Measurements from ENCODE around the gene UCK1.
"Not testable (repeated sequence)": the region's sequence is repeated elsewhere in the genome, so short reads cannot be mapped to it uniquely, and the experiment has no call there.

Gene UCK1

DNA sequence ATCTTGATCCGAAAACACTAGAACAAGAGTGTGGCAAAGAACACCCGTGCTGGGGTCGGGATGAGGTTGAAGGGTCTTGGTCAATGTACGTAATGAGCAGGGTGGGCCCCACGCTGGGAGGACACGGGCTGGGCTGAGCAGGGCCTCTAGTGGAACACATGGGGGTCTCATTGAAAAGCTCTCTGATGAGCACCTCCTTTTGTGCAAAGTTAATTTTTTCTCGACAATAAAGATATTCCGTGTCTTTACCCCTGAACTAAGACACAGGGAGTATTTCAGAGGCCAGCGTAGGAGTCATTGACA lies 8.0 kb downstream of the UCK1 start:
- DNase-seq: no peak

DNA sequence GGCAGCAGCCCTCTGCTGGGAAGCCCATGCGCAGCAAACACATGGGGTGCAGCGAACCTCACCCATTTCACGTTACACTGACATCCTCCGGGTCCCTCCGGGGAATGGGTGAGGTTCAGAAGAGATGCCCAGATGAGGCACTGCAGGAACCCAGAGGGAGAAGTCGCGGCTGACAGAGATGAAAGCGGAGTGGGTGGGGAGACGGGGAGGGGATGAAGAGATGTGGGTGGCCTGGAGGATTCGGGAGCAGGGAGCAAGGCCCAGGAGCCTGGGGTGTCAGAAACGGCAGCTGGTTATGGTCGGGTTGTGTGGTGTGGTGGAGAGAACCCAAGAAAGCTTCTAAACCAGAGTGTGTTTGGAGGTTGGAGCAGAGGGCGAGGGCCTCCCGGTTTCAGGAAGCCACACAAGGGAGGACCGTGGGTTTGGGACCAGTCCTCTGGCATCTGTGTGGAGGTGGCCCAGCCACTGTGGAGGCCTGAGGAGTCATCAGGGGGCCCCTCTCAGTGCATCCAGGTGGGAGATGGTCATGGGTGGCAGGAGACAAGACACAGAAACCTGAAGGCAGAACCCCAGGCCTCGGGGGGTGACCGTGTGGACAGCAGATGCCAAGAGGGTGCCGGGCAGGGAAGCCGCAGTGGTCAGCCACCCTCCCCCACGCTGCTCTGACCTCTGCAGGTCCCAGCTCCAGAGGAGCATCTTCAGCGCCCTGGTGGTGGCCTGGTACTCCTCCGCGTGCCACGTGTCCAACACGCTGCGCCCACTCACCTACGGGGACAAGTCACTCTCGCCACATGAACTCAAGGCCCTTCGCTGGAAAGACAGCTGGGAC lies 8.6 kb downstream of the UCK1 start:
- DNase-seq: no peak

DNA sequence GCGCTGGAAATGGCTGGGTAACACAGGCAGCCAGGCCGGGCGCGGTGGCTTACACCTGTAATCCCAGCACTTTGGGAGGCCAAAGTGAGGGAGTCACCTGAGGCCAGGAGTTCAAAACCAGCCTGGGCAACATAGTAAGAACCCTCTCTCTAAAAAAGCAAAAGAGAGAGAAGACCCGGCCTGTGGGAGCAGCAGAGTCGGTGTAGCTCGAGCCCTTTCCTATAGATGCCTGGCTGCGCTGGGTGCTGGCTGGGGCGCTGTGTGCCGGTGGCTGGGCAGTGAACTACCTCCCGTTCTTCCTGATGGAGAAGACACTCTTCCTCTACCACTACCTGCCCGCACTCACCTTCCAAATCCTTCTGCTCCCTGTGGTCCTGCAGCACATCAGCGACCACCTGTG lies 9.2 kb downstream of the UCK1 start:
- DNase-seq: no peak

DNA sequence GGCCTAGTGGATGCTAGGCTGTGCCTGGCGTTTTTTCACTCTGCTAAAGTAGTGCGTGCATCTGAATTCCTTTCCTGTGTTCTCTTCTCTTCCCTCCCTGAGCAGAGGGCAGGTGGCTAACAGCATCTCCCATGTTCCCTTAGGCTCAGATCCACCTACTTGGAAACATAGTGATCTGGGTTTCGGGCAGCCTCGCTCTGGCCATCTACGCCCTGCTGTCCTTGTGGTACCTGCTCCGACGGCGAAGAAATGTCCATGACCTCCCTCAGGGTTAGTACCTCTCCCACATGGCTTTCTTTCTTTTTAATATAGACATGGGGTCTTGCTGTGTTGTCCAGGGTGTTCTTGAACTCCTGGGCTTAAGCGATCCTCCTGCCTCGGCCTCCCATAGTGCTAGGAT lies 9.9 kb downstream of the UCK1 start:
- DNase-seq: no peak

- DNase-seq: no peak
Observed at GRCh38 chr9:131520503-131520902, 10.6 kb downstream of the UCK1 start.

DNA sequence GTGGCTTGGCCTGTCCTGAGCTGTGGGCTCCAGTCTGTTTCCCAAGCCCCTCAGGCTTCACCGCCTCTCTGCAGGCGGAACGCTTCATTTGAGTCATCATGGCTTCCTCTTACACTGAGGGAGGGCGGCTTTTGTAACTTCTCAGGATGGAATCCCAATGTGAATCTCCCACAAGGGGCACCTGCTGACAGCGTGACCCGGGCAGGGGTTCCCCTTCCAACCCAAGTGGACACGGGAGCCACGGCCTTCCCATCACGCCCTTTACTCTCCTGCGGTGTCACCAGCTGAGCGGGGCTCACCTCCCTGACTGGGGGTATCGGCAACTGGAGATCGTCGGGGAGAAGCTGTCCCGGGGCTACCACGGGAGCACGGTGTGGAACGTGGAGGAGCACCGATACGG lies 12.5 kb downstream of the UCK1 start:
- DNase-seq: no peak

GRCh38 chr9:131517761-131518190 lies 13.3 kb downstream of the UCK1 start:
- DNase-seq: no peak

GRCh38 chr9:131516930-131517329 lies 14.1 kb downstream of the UCK1 start:
- DNase-seq: no peak

GRCh38 chr9:131516100-131516499 lies 15.0 kb downstream of the UCK1 start:
- DNase-seq: no peak

DNA sequence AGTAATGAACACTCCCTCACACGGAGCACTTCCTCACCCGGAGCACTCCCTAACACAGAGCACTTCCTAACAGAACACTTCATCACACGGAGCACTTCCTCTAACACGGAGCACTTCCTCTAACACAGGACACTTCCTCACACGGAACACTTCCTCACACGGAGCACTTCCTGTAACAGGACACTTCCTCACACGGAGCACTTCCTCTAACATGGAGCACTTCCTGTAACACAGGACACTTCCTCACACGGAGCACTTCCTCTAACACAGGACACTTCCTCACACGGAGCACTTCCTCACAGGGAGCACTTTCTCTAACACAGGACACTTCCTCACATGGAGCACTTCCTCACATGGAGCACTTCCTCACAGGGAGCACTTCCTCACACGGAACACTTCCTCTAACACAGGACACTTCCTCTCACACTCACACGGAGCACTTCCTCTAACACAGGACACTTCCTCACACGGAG lies 15.5 kb downstream of the UCK1 start:
- not testable (repeated sequence) for DNase-seq

DNA sequence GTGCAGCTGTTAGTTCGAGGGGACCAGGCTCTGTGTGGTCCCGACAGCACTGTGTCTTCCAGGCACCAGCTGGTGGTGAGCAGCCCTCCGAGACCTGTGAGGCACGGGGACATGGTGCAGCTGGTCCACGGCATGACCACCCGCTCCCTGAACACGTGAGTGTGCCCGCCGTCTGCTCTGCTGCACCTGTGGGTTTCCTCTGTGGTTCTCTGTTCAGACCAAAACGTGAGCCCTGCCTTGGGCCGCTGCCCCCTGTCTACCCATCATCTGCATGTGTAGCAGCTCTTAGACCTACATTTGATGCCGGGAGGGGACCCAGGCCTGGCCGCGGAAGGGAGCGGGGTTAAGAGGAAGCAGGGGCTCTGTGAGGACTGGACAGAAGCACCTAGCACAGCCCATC lies 17.9 kb downstream of the UCK1 start:
- DNase-seq: no peak

DNA sequence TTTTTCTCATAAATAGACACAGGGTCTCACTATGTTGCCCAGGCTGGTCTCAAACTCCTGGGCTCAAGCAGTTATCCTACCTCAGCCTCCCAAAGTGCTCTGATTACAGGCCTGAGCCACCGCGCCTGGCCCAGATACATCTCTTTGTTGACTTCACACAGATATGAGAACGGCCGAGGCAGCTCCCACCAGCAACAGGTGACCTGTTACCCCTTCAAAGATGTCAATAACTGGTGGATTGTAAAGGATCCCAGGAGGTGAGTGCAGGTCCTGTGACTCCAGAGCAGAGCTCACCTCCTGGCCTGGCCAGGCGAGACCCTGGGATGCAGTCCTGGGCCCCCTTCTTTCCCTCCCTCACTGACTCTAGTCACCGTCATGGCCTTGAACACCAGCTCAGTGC lies 19.2 kb downstream of the UCK1 start:
- no peak for DNase-seq

GRCh38 chr9:131511416-131511815 lies 19.6 kb downstream of the UCK1 start:
- DNase-seq: no peak

DNA sequence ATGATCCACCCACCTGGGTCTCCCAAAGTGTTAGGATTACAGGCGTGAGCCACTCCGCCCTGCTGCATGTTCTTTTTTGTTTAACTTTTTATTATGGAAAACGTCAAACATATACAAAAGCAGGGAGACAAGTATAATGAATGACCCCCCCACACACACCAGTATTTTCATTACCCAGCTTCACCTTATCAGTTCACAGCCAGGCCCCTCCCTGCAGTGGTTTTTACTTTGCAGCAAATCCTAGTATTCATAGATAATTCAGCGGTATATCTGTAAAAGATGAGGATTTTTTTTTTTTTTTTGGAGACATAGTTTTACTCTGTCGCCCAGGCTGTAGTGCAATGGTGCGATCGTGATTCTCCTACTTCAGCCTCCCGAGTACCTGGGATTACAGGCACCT lies 26.1 kb downstream of the UCK1 start:
- DNase-seq: no peak

DNA sequence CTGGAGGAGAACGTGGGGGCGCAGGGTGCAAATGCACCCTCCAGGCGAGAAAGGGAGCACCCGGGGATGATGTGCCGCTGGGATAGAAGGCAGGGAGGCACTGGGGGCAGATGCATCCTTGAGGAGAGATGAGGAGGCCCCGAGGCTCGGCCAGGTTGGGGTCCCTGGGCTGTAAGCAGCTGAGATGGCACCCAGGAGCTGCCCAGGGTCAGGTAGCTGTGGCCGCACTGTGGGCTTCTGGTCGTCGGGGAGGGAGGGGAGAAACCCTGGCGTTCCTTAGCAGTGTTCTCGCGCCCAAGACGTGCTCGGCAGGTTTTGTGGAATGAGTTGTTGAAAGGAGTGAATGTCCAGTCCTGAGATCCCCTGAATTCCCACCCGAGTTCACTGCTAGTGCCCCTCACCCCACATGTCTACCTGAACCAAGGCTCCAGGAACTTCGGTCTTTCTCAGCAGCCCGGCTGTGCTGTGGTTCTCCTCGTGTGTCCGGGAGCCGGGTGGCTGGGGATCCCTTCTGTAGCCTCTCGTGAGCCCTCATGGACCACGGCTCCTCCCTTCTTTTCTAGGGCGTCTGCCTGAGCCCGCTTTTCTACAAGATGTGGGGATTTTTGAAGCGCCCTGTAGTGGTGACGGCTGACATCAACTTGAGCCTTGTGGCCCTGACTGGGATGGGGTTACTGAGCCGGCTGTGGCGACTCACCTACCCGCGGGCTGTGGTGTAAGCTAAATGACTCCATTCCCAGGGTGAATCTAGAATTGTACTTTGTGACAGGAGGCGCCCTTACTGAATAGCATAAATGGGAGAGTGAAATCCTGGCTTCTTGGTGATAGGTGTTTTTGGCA lies 27.2 kb downstream of the UCK1 start:
- peak; percentile 1 for DNase-seq

DNA sequence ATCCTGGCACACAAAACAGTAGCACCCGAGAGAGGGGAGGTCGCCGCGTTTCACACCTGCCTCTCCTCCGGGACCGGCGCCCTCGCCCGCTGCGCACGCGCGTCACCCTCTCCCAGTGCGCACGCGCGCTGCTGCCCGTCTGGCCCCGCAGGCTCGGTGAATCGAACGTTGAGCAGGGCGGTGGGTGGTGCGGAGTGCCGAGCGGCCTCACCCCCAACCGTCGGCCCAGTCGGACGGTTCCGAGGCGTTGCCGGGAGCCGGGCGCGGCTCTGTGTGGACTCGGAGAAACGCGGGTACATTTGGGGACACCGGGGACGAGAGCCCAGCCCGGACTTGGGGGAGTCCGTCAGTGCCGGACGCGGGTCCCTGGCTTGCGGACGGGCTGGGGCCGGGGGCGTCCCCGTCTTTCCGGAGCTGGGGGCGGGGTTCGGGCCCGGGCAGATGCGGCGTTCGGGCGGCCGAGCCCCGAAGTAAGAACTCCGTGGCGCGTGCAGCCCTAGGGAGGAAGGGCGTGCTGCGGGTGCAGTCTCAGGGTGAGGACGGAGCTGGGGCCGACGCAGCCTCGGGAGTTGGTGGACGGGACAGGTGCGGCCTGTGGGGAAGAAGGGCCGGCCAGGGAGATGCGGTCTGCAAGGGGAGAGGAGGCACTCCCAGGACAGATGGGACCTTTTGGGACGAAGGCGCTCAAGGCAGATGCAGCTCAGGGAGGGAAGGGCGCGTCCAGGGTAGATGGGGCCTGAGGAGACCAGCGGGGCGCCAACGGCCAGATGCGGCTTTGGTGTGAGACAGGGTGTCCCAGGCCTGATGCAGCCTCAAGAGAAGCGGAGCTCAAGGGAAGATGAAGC lies 28.1 kb downstream of the UCK1 start, which contains the start of gene POMT1:
TSS of gene POMT1 (plus strand) at position 138 of the 845 bp plus-strand sequence. CDS start 1,301 bp downstream, outside the sequence.
- DNase-seq: peak; percentile 57

- DNase-seq: peak; percentile 18
Observed at GRCh38 chr9:131500939-131501541, 30.0 kb downstream of the UCK1 start.

DNA sequence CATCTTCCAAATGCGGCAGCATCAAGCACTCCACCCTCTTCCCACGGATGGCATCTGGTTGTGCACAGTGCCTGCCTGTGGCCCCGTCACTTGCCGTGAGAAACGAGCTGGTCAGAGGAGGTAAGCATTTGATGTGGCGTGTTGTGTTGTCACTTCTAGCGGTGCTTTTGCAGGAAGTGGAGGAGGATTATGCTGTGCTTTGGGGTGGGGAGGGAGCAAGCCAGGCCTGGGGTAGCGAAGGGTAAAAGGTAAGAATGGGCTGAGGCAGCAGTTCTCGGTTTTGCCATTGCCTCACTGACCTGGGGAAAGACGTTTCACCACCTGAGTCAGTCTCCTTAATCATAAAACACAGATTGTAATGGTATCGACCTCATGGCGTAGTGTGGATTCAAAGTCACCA lies 30.7 kb downstream of the UCK1 start:
- DNase-seq: no peak

DNA sequence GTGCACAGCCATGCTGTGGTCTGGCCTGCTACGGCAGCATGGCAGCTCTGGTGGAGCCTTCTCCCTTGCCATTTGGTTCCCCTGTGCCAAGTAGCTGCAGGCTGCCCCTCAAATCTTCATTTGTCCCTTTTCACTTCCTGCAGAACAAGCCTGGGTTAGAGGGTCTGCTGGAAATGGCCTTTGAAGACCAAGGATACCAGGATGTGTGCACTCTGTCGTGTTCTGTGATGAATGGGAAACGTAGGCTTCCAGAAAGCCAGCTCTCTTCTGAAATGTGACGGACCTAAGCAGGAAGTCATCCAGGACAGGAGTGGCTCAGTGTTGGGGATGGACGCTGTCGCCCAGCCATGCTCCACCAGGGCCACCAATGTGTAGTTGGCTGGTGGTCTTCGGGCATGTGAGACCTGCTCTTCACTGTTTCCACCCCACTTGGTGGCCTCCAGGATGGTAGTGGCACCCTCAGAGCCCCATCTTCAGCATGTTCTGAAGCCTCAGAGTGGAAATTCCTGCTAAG lies 31.8 kb downstream of the UCK1 start:
- no peak for DNase-seq

GRCh38 chr9:131496844-131497405 lies 34.1 kb downstream of the UCK1 start:
- DNase-seq: no peak

DNA sequence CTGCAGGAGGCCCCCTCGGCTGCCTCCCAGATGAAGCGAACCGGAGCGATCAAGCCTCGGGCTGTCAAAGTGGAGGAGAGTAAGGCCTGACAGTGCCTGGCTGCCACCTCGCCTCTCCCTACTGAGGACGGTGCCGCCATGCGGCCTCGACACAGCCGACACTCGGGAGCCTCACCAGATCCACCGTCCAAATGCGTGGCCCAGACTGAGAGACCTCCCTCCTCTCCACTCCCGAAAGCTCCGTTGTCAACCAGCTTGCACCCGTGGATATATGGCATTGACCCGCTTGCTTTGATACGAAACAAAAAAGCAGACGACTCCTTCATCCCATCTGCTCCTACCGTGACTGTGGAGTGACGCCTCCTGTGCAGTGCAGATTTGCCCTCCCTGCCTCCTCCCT lies 35.3 kb downstream of the UCK1 start:
- DNase-seq: no peak

DNA sequence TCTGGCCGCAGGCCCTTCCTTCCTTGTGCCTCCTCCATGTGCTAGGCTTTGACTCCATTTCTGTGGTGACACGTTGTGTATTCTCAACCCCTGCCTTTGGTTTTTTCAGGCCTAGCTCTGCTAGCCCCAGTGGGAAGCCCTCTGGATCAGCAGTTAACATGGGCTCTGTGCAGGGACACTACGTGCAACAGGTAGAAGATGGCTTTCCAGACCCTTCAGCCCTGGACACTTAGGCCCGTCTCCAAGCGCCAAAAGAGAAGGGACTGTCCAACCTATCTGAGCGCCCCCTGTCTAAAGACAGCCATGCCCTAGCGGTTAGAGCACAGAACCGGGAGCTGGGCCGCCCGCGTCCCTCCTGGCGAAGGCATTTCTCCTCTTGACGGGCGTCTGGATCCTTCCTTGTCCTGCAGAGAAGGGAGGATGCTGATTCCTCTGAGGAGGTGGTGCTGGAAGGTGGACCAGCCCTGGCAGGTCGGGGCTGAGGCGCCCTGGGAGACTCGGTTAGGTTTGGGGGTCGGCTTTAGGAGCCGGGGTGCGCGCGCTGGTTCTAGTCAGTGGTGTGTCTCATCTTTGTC lies 36.7 kb downstream of the UCK1 start:
- DNase-seq: no peak

Data from kidney glomerular epithelial cell (primary cell).